HepG2 (cell line): ENCODE data around the gene S100A16. TPM values are rescaled to one million over a fixed set of nuclear protein-coding genes. Genes with fewer than 3 reads are reported as not detected.
A peak's percentile ranks its signal among the peaks of the same experiment; 100 is the strongest.

Experiments used
- ATAC-seq: fragments of 200-7000 bp; cut with Tn5 transposase; 3 replicates; pipeline ENCODE4 v1.9.1; 2020; ENCODE audit warnings: mild to moderate bottlenecking, moderate library complexity
- BruUV-seq: library from RNA; stranded (reverse); fragments of 400-500 nt; replicated peaks from 2 replicates; lab custom pipeline; 2021; lab: Mats Ljungman, UMichigan
- CTCF ChIA-PET: fragments of 300-600 bp; formaldehyde crosslinking; extraction: SDS; loops from one replicate; lab custom pipeline; 2021; ENCODE audit warnings: low total read pairs, inconsistent platforms, low intra/inter-chr PET ratio; lab: Yijun Ruan, JAX
- POLR2A ChIA-PET: fragments of 350-600 bp; sonication (Branson Sonifier 250); formaldehyde crosslinking; loops from one replicate; lab custom pipeline; 2020; ENCODE audit warnings: antibody characterized with exemption, inconsistent platforms; lab: Yijun Ruan, JAX
- DNase-seq: peaks from one replicate; pipeline ENCODE4 v3.0.0-alpha.2; 2015; ENCODE audit warnings: low spot score
- FAIRE-seq: peaks from 3 replicates; lab custom pipeline; 2011; peaks lifted over from hg19 to GRCh38; lab: Jason Lieb, UNC
- H2AFZ ChIP-seq: one replicate; pipeline ENCODE4 v1.6.1; 2011; ENCODE audit warnings: low read length, inconsistent platforms
- H3K27ac ChIP-seq: fragments of 300-600 bp; 3 replicates; pipeline ENCODE4 v1.8.0; 2011; ENCODE audit warnings: mixed run types, mild to moderate bottlenecking, mixed read lengths, low read length, inconsistent platforms; ENCODE audit not compliant: insufficient read depth; ENCODE audit errors: extremely low read length
- H3K27me3 ChIP-seq, 2 experiments: fragments of 200-600 bp in 1 of 2; 2 replicates in 1 of 2; 3 replicates in 1 of 2; pipeline versions ENCODE4 v1.6.0 to v1.8.0; 2011; ENCODE audit warnings: low read length in 2 of 2, mild to moderate bottlenecking in 2 of 2, moderate library complexity in 2 of 2, inconsistent platforms in 1 of 2; ENCODE audit not compliant: insufficient read depth in 2 of 2, control insufficient read depth in 1 of 2
- H3K36me3 ChIP-seq, 2 experiments: fragments of 200-600 bp in 1 of 2; replicated peaks in 1 of 2; 2 replicates in 1 of 2; 3 replicates in 1 of 2; pipeline versions ENCODE4 v1.5.1 to v1.8.0; 2011; ENCODE audit warnings: low read length in 2 of 2, inconsistent platforms in 1 of 2; ENCODE audit not compliant: insufficient read depth in 2 of 2, control insufficient read depth in 1 of 2
- H3K4me1 ChIP-seq: 2 replicates; pipeline ENCODE4 v1.5.1; 2012; ENCODE audit warnings: low read length, inconsistent platforms; ENCODE audit not compliant: insufficient read depth
- H3K4me2 ChIP-seq: 2 replicates; pipeline ENCODE4 v1.6.0; 2011; ENCODE audit warnings: low read depth, low read length, inconsistent platforms
- H3K4me3 ChIP-seq, 3 experiments: fragments of 200-600 bp in 1 of 3; sonication (generic), shearing (Covaris generic) in 1 of 3; replicated peaks in 1 of 3; 2 replicates each; pipeline ENCODE4 v1.5.1; 2011 to 2016; ENCODE audit warnings: low read length in 3 of 3, inconsistent platforms in 2 of 3, low read depth in 2 of 3, mild to moderate bottlenecking in 2 of 3, control low read depth in 1 of 3, mixed read lengths in 1 of 3; ENCODE audit not compliant: insufficient read depth in 1 of 3
- H3K79me2 ChIP-seq: one replicate; pipeline ENCODE4 v1.6.1; 2011; ENCODE audit warnings: low read length, inconsistent platforms; ENCODE audit not compliant: insufficient read depth
- H3K9ac ChIP-seq: 2 replicates; pipeline ENCODE4 v1.6.0; 2011; ENCODE audit warnings: mild to moderate bottlenecking, low read depth, low read length, inconsistent platforms; ENCODE audit not compliant: insufficient read depth
- H3K9me3 ChIP-seq: 2 replicates; pipeline ENCODE4 v1.5.1; 2012; ENCODE audit warnings: mild to moderate bottlenecking, low read length
- H4K20me1 ChIP-seq: 2 replicates; pipeline ENCODE4 v1.6.0; 2011; ENCODE audit warnings: inconsistent platforms, mild to moderate bottlenecking, low read length, moderate library complexity; ENCODE audit not compliant: insufficient read depth
- AGO1 ChIP-seq: fragments of 200-400 bp; formaldehyde crosslinking; IDR thresholded peaks from 2 replicates; pipeline ENCODE4 v1.6.1; 2017; ENCODE audit warnings: mild to moderate bottlenecking, low read depth, low read length, moderate library complexity; ENCODE audit not compliant: poor library complexity, severe bottlenecking
- AGO2 ChIP-seq: fragments of 200-400 bp; formaldehyde crosslinking; optimal IDR thresholded peaks from 2 replicates; pipeline ENCODE3; 2017; ENCODE audit warnings: mild to moderate bottlenecking, low read depth, low read length, moderate library complexity
- EP300 ChIP-seq, 3 experiments: sonication (generic) in 1 of 3; formaldehyde crosslinking in 1 of 3; IDR thresholded peaks; 2 replicates each; pipeline versions ENCODE4 v1.5.1 to v1.6.1; 2011 to 2020; ENCODE audit warnings: low read depth in 2 of 3, low read length in 2 of 3, borderline replicate concordance in 1 of 3, improper control_type of control experiment in 1 of 3, mild to moderate bottlenecking in 1 of 3, missing genetic modification reagents in 1 of 3, moderate library complexity in 1 of 3
- ERF ChIP-seq: IDR thresholded peaks from 2 replicates; pipeline ENCODE4 v1.6.1; 2018; ENCODE audit warnings: missing biosample characterization, missing genetic modification reagents
- MXI1 ChIP-seq: IDR thresholded peaks from 3 replicates; pipeline ENCODE4 v1.6.1; 2012; ENCODE audit warnings: low read depth, low read length, inconsistent platforms, borderline replicate concordance
- NFIC ChIP-seq: IDR thresholded peaks from 2 replicates; pipeline ENCODE4 v1.6.1; 2012; ENCODE audit warnings: mild to moderate bottlenecking, low read length, inconsistent platforms
- PAF1 ChIP-seq: IDR thresholded peaks from 2 replicates; pipeline ENCODE4 v1.6.1; 2016; ENCODE audit warnings: missing genetic modification reagents, missing compliant biosample characterization
- POLR2A ChIP-seq, 2 experiments: IDR thresholded peaks; 2 replicates each; pipeline ENCODE4 v1.6.1; 2011; ENCODE audit warnings: low read depth in 2 of 2, low read length in 2 of 2, mild to moderate bottlenecking in 1 of 2, moderate library complexity in 1 of 2; ENCODE audit not compliant: insufficient read depth in 1 of 2
- POLR2G ChIP-seq: fragments of 200-400 bp; formaldehyde crosslinking; IDR thresholded peaks from 2 replicates; pipeline ENCODE4 v1.6.1; 2018; ENCODE audit warnings: mild to moderate bottlenecking, low read depth, low read length, moderate library complexity
- RBM22 ChIP-seq: fragments of 200-400 bp; formaldehyde crosslinking; optimal IDR thresholded peaks from 2 replicates; pipeline ENCODE3; 2017; ENCODE audit warnings: mild to moderate bottlenecking, low read length, moderate library complexity
- SAP130 ChIP-seq: IDR thresholded peaks from 2 replicates; pipeline ENCODE4 v1.6.1; 2016; ENCODE audit warnings: low read depth
- TARDBP ChIP-seq: sonication (generic); formaldehyde crosslinking; IDR thresholded peaks from 2 replicates; pipeline ENCODE4 v1.8.0; 2022; ENCODE audit warnings: mild to moderate bottlenecking, missing genetic modification reagents
- ZFX ChIP-seq: sonication (generic); formaldehyde crosslinking; IDR thresholded peaks from 2 replicates; pipeline ENCODE4 v1.4.0; 2020; ENCODE audit warnings: mild to moderate bottlenecking, low read depth, missing genetic modification reagents, moderate library complexity
- ZNF121 ChIP-seq: sonication (generic); formaldehyde crosslinking; IDR thresholded peaks from 2 replicates; pipeline ENCODE4 v1.5.0; 2020; ENCODE audit warnings: mild to moderate bottlenecking, missing genetic modification reagents
- ZNF274 ChIP-seq: sonication (generic); formaldehyde crosslinking; IDR thresholded peaks from 2 replicates; pipeline ENCODE4 v1.5.1; 2020; ENCODE audit warnings: mild to moderate bottlenecking, missing genetic modification reagents
- ZNF326 ChIP-seq: sonication (generic); formaldehyde crosslinking; IDR thresholded peaks from 2 replicates; pipeline ENCODE4 v1.4.0; 2020; ENCODE audit warnings: missing genetic modification reagents, borderline replicate concordance
- ZNF431 ChIP-seq: sonication (generic); formaldehyde crosslinking; IDR thresholded peaks from 2 replicates; pipeline ENCODE4 v1.9.0; 2022; ENCODE audit warnings: missing genetic modification reagents, low read depth, mild to moderate bottlenecking, borderline replicate concordance
- ZNF547 ChIP-seq: sonication (generic); formaldehyde crosslinking; IDR thresholded peaks from 2 replicates; pipeline ENCODE4 v1.5.1; 2020; ENCODE audit warnings: mild to moderate bottlenecking, missing genetic modification reagents
- WGBS: methylation state at CpG from one replicate; pipeline ENCODE4 v1.1.6; 2017; ENCODE audit warnings: low lambda C conversion rate; 5-methylcytosine and 5-hydroxymethylcytosine counted together
- in situ Hi-C: cut with HindIII; loops from 2 replicates; pipeline ENCODE4 v1.10.0; 2017; ENCODE audit warnings: low pct_unique_long_range_greater_than_20kb; ENCODE audit not compliant: extremely low pct_ligation_motif_present
- intact Hi-C: fragments of 100-400 bp; cut with micrococcal nuclease; formaldehyde crosslinking; loops from one replicate; pipeline ENCODE4 v1.10.0; 2022; ENCODE audit not compliant: unreplicated experiment
- polyA plus RNA-seq, 8 experiments: library from polyadenylated mRNA; depleted of rRNA in 3 of 8; stranded (reverse) in 7 of 8; unstranded in 1 of 8; fragments of >200 nt; fragmentation: Illumina TruSeq in 4 of 8; extraction: Trizol in 4 of 8; gene quantifications; 2 replicates each; pipeline versions ENCODE4 v1.2.1 to v1.2.3, GENCODE V29; 2011 to 2016; ENCODE audit warnings: low read depth in 4 of 8, missing spikeins in 1 of 8, mixed read lengths in 1 of 8; ENCODE audit not compliant: insufficient read depth in 1 of 8
- total RNA-seq, 5 experiments: library from RNA; depleted of rRNA; stranded (reverse); fragments of >200 nt; fragmentation: Illumina TruSeq; extraction: Trizol; gene quantifications; 2 replicates each; pipeline ENCODE4 v1.2.3, GENCODE V29; 2016; ENCODE audit warnings: low read depth in 1 of 5
- TF ChIP-seq, protein P1 (sequence below): sonication (generic); formaldehyde crosslinking; IDR thresholded peaks from 2 replicates; pipeline ENCODE4 v1.5.0; 2020; ENCODE audit warnings: mild to moderate bottlenecking, missing genetic modification reagents, moderate library complexity
- TF ChIP-seq, protein P2 (sequence below): sonication (generic); formaldehyde crosslinking; IDR thresholded peaks from 2 replicates; pipeline ENCODE4 v1.5.1; 2020; ENCODE audit warnings: missing genetic modification reagents, mild to moderate bottlenecking, borderline replicate concordance

S100A16 gene
- total and polyA plus RNA-seq, 2 of the 13 experiments (the other 11 are each of a cell fraction or from before 2014, with no cell fraction given): 46.0 to 195 TPM

DNA sequence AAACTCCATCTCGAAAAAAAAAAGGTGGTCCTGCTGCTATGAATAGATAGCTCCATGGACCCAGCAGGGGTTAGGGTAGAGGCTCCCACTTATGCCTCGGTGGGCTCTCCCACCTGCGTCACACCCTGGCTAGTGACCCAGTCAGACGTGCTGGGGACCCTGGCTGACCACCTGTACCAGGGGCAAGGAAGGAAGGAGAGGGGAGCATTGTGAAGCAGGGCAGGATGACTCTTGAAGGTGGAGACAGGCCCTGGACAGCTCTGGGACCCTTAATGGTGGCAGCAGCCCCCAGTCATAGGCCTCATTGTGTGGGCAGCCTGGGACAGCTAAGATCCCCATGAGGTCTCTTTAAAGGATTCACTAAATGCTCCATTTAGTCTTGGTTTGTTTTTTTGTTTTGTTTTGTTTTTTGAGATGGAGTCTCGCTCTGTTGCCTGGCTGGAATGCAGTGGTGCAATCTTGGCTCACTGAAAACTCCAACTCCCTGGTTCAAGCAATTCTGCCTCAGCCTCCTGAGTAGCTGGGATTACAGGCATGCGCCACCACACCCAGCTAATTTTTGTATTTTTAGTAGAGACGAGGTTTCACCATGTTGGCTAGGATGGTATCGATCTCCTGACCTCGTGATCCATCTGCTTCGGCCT is 35.2 kb upstream of the S100A16 start (continued):
- TF ChIP-seq EP300 (IDR thresholded peaks at IDR 0.05; ENCODE audit: low read depth in 2 of 2, low read length in 2 of 2) (no peak), EP300 (CRISPR knock-in tag; IDR thresholded peaks at IDR 0.05; ENCODE audit: borderline replicate concordance) (0 out of 2 replicates have a peak, but pooled peaks have one; percentile 21), NFIC (no peak), AGO2 (peak; percentile 83), PAF1 (CRISPR knock-in tag) (peak; percentile 84; the same call in 1 of the 2 replicates), RBM22 (peak; percentile 54), ZNF121 (CRISPR knock-in tag) (no peak), ZNF547 (CRISPR knock-in tag) (no peak), AGO1 (peak; percentile 76)

DNA sequence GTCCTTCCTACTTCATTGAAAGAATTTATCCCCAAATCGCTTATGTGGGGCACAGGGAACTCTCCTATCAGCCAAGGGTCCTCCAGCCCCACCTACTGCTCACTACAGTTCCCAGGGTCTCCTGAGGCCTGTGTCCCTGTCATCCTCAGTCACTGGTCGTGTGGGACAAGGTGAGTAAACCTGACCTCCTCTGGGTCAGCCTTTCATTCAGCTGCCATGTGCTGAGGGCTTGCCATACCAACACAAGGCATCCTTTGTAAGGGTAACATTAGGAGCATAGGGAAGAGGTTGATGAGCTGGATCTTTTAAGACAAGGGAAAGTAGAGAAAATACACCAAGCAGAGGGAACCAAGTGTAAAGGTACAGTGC is 34.4 kb upstream of the S100A16 start:
- ChIA-PET CTCF (no interaction called here), POLR2A (interaction anchor here (1.3 to 4.6 kb wide), 8 partner anchors 9 to 139 kb away, joined by 3 to 36 read pairs (median 7); partner anchors contain the start of genes CHTOP, S100A1, S100A13 and SNAPIN)
- no peak overlapping the region for H3K4me3 ChIP-seq
- H4K20me1 ChIP-seq: no peaks in the 10 kb centered on the region; the same call in 1 of the 2 replicates
- no peak for FAIRE-seq
- H3K4me1 ChIP-seq: peaks cover 15% of the 10 kb centered on the region
- 61% methylated on average over 2 of the region's 2 CpGs for WGBS
- intact Hi-C loops: no loop called here
- H3K36me3 ChIP-seq: peaks cover 10 to 37% of the 10 kb centered on the region in 2 experiments
- DNase-seq: no peak
- peak; percentile 45 for ATAC-seq
- no peaks in the 10 kb centered on the region for H3K27me3 ChIP-seq
- H3K9me3 ChIP-seq: no peaks in the 10 kb centered on the region
- H3K9ac ChIP-seq: no peak overlapping the region
- no peak overlapping the region for H3K27ac ChIP-seq
- BruUV-seq: no TSS peak
- no peak overlapping the region for H3K4me2 ChIP-seq
- no peak overlapping the region for H2AFZ ChIP-seq
- no peaks in the 10 kb centered on the region for H3K79me2 ChIP-seq
- in situ Hi-C loops: no loop called here
- TF ChIP-seq, protein P1, sequence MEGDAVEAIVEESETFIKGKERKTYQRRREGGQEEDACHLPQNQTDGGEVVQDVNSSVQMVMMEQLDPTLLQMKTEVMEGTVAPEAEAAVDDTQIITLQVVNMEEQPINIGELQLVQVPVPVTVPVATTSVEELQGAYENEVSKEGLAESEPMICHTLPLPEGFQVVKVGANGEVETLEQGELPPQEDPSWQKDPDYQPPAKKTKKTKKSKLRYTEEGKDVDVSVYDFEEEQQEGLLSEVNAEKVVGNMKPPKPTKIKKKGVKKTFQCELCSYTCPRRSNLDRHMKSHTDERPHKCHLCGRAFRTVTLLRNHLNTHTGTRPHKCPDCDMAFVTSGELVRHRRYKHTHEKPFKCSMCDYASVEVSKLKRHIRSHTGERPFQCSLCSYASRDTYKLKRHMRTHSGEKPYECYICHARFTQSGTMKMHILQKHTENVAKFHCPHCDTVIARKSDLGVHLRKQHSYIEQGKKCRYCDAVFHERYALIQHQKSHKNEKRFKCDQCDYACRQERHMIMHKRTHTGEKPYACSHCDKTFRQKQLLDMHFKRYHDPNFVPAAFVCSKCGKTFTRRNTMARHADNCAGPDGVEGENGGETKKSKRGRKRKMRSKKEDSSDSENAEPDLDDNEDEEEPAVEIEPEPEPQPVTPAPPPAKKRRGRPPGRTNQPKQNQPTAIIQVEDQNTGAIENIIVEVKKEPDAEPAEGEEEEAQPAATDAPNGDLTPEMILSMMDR: peak; percentile 42
- TF ChIP-seq MXI1: 0 out of 3 replicates have a peak, but pooled peaks have one; percentile 23
- peak; percentile 44; the same call in 1 of the 2 replicates for TF ChIP-seq ZFX
- 0 out of 2 replicates have a peak, but pooled peaks have one; percentile 22 for TF ChIP-seq TARDBP
- peak; percentile 40; the same call in 1 of the 2 replicates for TF ChIP-seq ZNF431 (CRISPR knock-in tag)
- TF ChIP-seq RBM22: peak; percentile 78
- TF ChIP-seq POLR2G: peak; percentile 78
- TF ChIP-seq SAP130 (CRISPR knock-in tag): peak; percentile 33; the same call in 1 of the 2 replicates
- 0 out of 2 replicates have a peak, but pooled peaks have one; percentile 43 for TF ChIP-seq ZNF326 (CRISPR knock-in tag)
- no peak for TF ChIP-seq ERF
- TF ChIP-seq, protein P2, sequence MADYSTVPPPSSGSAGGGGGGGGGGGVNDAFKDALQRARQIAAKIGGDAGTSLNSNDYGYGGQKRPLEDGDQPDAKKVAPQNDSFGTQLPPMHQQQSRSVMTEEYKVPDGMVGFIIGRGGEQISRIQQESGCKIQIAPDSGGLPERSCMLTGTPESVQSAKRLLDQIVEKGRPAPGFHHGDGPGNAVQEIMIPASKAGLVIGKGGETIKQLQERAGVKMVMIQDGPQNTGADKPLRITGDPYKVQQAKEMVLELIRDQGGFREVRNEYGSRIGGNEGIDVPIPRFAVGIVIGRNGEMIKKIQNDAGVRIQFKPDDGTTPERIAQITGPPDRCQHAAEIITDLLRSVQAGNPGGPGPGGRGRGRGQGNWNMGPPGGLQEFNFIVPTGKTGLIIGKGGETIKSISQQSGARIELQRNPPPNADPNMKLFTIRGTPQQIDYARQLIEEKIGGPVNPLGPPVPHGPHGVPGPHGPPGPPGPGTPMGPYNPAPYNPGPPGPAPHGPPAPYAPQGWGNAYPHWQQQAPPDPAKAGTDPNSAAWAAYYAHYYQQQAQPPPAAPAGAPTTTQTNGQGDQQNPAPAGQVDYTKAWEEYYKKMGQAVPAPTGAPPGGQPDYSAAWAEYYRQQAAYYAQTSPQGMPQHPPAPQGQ (CRISPR knock-in tag): no peak
- TF ChIP-seq POLR2A (IDR thresholded peaks at IDR 0.05; ENCODE audit: insufficient read depth in 1 of 2, low read depth in 2 of 2, low read length in 2 of 2): peak in 1 of 2 experiments; percentile 48; a peak in 2 of 4 replicates
- TF ChIP-seq ZNF274 (CRISPR knock-in tag): no peak
